ENCODE data around the gene DSG1. TPM values are rescaled to one million over a fixed set of nuclear protein-coding genes. Genes with fewer than 3 reads are reported as not detected.
A peak's percentile ranks its signal among the peaks of the same experiment; 100 is the strongest.

Gene DSG1
- total RNA-seq = 1 to 10 TPM in 5 of 10 donors, under 1 TPM in 5; 0.18 to 2.6 (median 0.99) TPM
- under 1 TPM; under 0.01 to 0.07 TPM for polyA plus RNA-seq
- long read RNA-seq, donor 1 = 0 reads
- long read RNA-seq, donor 2, partial matches to known transcripts = 0 of 3 reads
- long read RNA-seq, donor 2, other reads (novel, unspliced or antisense) = 3 of 3 reads
- long read RNA-seq, donor 3, partial matches to known transcripts = 0 of 2 reads
- long read RNA-seq, donor 3, other reads (novel, unspliced or antisense) = 2 of 2 reads

DNA sequence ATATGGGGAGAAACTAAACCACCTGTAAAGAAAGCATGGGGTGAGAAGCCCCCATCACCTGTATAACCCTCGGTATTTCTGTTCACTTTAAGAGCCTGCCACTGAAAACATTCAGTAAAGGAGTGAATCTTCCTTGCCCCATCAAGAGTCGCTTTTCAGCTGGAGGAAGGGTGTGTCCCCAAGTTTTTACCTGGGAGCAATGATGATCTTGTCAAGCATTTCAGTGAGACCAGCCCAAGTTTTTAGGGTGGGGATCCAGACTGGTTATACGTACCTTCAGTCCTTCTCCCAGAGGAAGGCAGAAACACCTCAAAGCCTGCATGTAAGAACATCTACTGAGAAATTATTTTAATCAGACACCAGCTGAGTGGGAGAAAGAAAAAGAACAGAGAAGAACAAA lies at the start of gene DSG1:
Gene DSG1, plus strand, starts transcription at position 301 of the 400 bp plus-strand sequence. CDS start 141 bp downstream, outside the sequence.
- Histone ChIP-seq H3K9me3 (no peaks in the 10 kb centered on the region), H3K4me3 (no peak within 1 kb of the TSS), H3K4me1 (no peaks in the 10 kb centered on the region), H3K27ac (no peak within 1 kb of the TSS), H3K36me3 (no peaks in the 10 kb centered on the region), H3K27me3 (no peaks in the 10 kb centered on the region)
- 88 to 89% methylated on average over 3 of the region's 3 CpGs for WGBS, 2 donors
- intact Hi-C loops (cut with DNase I) = no loop called here
- TF ChIP-seq, protein P1, sequence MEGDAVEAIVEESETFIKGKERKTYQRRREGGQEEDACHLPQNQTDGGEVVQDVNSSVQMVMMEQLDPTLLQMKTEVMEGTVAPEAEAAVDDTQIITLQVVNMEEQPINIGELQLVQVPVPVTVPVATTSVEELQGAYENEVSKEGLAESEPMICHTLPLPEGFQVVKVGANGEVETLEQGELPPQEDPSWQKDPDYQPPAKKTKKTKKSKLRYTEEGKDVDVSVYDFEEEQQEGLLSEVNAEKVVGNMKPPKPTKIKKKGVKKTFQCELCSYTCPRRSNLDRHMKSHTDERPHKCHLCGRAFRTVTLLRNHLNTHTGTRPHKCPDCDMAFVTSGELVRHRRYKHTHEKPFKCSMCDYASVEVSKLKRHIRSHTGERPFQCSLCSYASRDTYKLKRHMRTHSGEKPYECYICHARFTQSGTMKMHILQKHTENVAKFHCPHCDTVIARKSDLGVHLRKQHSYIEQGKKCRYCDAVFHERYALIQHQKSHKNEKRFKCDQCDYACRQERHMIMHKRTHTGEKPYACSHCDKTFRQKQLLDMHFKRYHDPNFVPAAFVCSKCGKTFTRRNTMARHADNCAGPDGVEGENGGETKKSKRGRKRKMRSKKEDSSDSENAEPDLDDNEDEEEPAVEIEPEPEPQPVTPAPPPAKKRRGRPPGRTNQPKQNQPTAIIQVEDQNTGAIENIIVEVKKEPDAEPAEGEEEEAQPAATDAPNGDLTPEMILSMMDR (IDR thresholded peaks at IDR 0.05) = no peak
- ATAC-seq = no peak
- no peak for DNase-seq

DNA sequence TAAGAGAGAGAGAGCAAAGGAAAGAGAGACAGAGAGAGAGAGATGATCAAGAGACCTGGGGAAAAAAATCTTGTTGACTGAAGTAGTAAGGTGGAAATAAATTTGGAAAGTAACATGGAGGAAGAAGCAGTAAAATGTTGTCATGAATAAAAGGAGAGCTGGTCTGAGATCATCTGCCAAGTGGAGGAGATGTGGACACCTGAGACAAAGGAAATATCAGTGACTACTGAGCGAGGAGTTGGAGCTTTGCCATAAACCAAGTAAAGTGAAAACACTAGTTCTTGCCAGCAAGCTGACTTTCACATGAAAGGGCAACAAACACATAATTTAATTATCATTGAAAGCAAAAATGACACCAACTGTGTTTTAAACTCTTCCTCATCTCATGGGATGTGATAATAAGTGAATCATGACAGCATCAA lies 49.0 kb upstream of the DSG1 start:
- peaks cover 0 to 20% (median 15%) of the 10 kb centered on the region in 9 donors for H3K4me1 ChIP-seq
- H3K36me3 ChIP-seq = no peaks in the 10 kb centered on the region
- DNase-seq = no peak
- no peaks in the 10 kb centered on the region for H3K27me3 ChIP-seq
- no peak for ATAC-seq
- intact Hi-C loops (cut with DNase I) = loop anchor here in 3 of 10 donors (5.0 to 10.0 kb wide), 3 partner anchors 64 to 246 kb away; partner anchors contain the start of gene DSC2 (in 1 of the 3)
- no peak overlapping the region for H3K4me3 ChIP-seq
- WGBS, 2 donors = 14 to 21% methylated on average over 1 of the region's 1 CpG
- H3K9me3 ChIP-seq = no peaks in the 10 kb centered on the region
- peak overlapping the region in 1 of 10 donors; percentile 1 for H3K27ac ChIP-seq
- TF ChIP-seq, protein P1 (IDR thresholded peaks at IDR 0.05) = no peak

DNA sequence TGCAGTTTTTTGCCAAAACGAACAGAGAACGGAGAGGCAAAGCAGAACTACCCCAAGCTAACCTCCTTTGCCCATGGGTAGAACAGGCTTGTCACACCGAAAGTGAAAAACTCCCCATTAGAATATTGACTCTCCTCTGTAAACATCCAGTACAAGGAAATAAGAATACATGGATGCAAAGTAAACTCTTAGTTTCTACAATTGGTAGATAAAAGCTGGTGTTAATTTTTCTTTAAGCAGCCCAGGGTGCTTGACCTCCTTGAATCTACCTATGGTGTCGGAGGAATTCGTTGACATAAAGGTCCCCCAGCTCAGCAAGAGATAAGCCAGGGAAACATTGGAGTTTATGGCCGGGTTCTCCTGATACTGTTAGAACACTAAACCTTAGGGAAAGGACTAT lies 48.4 kb upstream of the DSG1 start:
- WGBS, 2 donors = 58 to 61% methylated on average over 6 of the region's 6 CpGs
- TF ChIP-seq, protein P1 (IDR thresholded peaks at IDR 0.05) = no peak
- ATAC-seq (no peak), DNase-seq (no peak)
- Histone ChIP-seq H3K9me3 (no peaks in the 10 kb centered on the region), H3K4me1 (peaks cover 0 to 26% (median 18%) of the 10 kb centered on the region in 9 donors), H3K4me3 (no peak overlapping the region), H3K27ac (peak overlapping the region in 1 of 10 donors; percentile 1), H3K27me3 (no peaks in the 10 kb centered on the region), H3K36me3 (no peaks in the 10 kb centered on the region)
- intact Hi-C loops (cut with DNase I) = loop anchor here in 3 of 10 donors (5.0 to 10.0 kb wide), 3 partner anchors 65 to 245 kb away; partner anchors contain the start of gene DSC2 (in 1 of the 3)

DNA sequence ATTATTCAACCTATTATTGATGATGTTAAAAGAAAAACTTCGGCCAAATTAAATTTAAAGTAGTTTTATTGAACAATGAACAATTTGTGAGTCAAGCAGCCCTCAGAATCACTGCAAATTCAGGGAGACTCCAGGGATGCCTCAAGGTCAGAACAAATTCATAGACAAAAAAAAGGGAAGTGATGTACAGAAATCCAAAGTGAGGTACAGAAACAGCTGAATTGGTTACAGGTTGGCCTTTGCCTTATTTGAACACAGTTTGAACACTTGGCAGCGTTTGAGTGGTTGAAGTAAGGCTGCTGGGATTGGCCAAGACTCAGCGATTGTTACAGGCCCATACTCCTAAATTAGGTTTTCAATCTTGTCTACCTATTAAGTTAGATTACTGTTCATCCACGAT lies 47.4 kb upstream of the DSG1 start:
- no peak overlapping the region for H3K4me3 ChIP-seq

More for the DNA sequence above, 47.4 kb upstream of the DSG1 start:
- no peak for ATAC-seq
- H3K27ac ChIP-seq = no peak overlapping the region
- H3K36me3 ChIP-seq = no peaks in the 10 kb centered on the region
- TF ChIP-seq, protein P1 (IDR thresholded peaks at IDR 0.05) = no peak
- no peaks in the 10 kb centered on the region for H3K9me3 ChIP-seq
- DNase-seq = no peak
- peaks cover 0 to 34% (median 28%) of the 10 kb centered on the region in 9 donors for H3K4me1 ChIP-seq
- H3K27me3 ChIP-seq = no peaks in the 10 kb centered on the region
- intact Hi-C loops (cut with DNase I) = loop anchor here in 4 of 10 donors (10.0 kb wide), 5 partner anchors 64 to 234 kb away; partner anchors contain the start of gene DSG2 (in 1 of the 4)
- WGBS, 2 donors = 93 to 97% methylated on average over 4 of the region's 4 CpGs

All from heart right ventricle (tissue), 16 donors.